HG02970 (cell line): Measurements from ENCODE around the gene HIRIP3.
"Not testable (repeated sequence)": the region's sequence is repeated elsewhere in the genome, so short reads cannot be mapped to it uniquely, and the experiment has no call there.

Source experiments
- ATAC-seq: cut with Tn5 transposase; IDR thresholded peaks from one replicate; pipeline ENCODE4 v1.9.1; 2021; ENCODE audit warnings: mild to moderate bottlenecking, moderate library complexity, moderate number of reproducible peaks; ENCODE audit not compliant: unreplicated experiment, low FRiP score

HIRIP3 gene

GRCh38 chr16:29962344-29962994 is 32.9 kb downstream of the HIRIP3 start:
- ATAC-seq = no peak

GRCh38 chr16:29961479-29962343 is 33.7 kb downstream of the HIRIP3 start, which contains the start of gene TMEM219:
TSS of gene TMEM219 (plus strand) at chr16:29962079. CDS start at chr16:29963144, 1,065 bp downstream.
- peak; percentile 84 for ATAC-seq

GRCh38 chr16:29961127-29961478 is 34.3 kb downstream of the HIRIP3 start:
- no peak for ATAC-seq

- ATAC-seq = not testable (repeated sequence)
These were observed 35.6 kb downstream of the HIRIP3 start for GRCh38 chr16:29959821-29960220.

- ATAC-seq = no peak
These were observed 36.1 kb downstream of the HIRIP3 start for GRCh38 chr16:29959293-29959692.

- ATAC-seq = no peak
These were observed 36.7 kb downstream of the HIRIP3 start for GRCh38 chr16:29958756-29959155.

- no peak for ATAC-seq
These were observed 43.6 kb downstream of the HIRIP3 start for GRCh38 chr16:29951625-29952365.

GRCh38 chr16:29950806-29951461 is 44.5 kb downstream of the HIRIP3 start:
- ATAC-seq = no peak

GRCh38 chr16:29947897-29948296 is 47.5 kb downstream of the HIRIP3 start:
- ATAC-seq = no peak

- ATAC-seq = no peak
These were observed 51.3 kb downstream of the HIRIP3 start for GRCh38 chr16:29943846-29944799.
